Activated naive CD4-positive, alpha-beta T cell treated with anti-CD3 and anti-CD28 coated beads, Interleukin-2, amount 10 ng/mL, durations not matched to agents 7 days and 5 days (primary cell): ENCODE measurements around the gene PPM1M.

Experiments used
- CTCF ChIA-PET: fragments of 350-600 bp; sonication (Branson Sonifier 250); formaldehyde crosslinking; loops from one replicate; lab custom pipeline; 2021; ENCODE audit warnings: antibody characterized with exemption; lab: Charles Lee
- DNase-seq: peaks from one replicate; pipeline ENCODE4 v3.0.0-alpha.2; 2020
- H3K27ac Mint-ChIP-seq: one replicate; pipeline ENCODE4 v1.8.0; 2021; ENCODE audit warnings: mild to moderate bottlenecking, moderate library complexity, mixed read lengths
- H3K27me3 Mint-ChIP-seq: one replicate; pipeline ENCODE4 v1.8.0; 2021; ENCODE audit warnings: mild to moderate bottlenecking, mixed read lengths
- H3K36me3 Mint-ChIP-seq: one replicate; pipeline ENCODE4 v1.8.0; 2021; ENCODE audit warnings: mixed read lengths
- H3K4me1 Mint-ChIP-seq: one replicate; pipeline ENCODE4 v1.8.0; 2021; ENCODE audit warnings: mixed read lengths
- H3K4me3 Mint-ChIP-seq: one replicate; pipeline ENCODE4 v1.8.0; 2021; ENCODE audit warnings: mild to moderate bottlenecking, moderate library complexity, mixed read lengths
- H3K9me3 Mint-ChIP-seq: one replicate; pipeline ENCODE4 v1.8.0; 2021; ENCODE audit warnings: mixed read lengths

Gene PPM1M

GRCh38 chr3:52238761-52239701 lies 6.5 kb upstream of the PPM1M start, which contains the start of gene TWF2:
Gene TWF2, minus strand, starts transcription at chr3:52239158. Its CDS starts 142 bp downstream, at chr3:52239016.
- no peaks in the 10 kb centered on the region for H3K27me3 Mint-ChIP-seq
- CTCF ChIA-PET, result interaction anchor here (0.9 to 10.0 kb wide), 3 partner anchors 18 to 101 kb away, joined by 5 to 106 read pairs (median 9); partner anchors contain the start of gene WDR82
- peaks cover 31% of the 10 kb centered on the region for H3K36me3 Mint-ChIP-seq

GRCh38 chr3:52240059-52240885 lies 5.3 kb upstream of the PPM1M start:
- DNase-seq, result peak; percentile 71
- H3K4me3 Mint-ChIP-seq, result peak overlapping the region; percentile 96
- peaks cover 82% of the 10 kb centered on the region for H3K4me1 Mint-ChIP-seq
- H3K36me3 Mint-ChIP-seq, result peaks cover 25% of the 10 kb centered on the region
- H3K27ac Mint-ChIP-seq, result peak overlapping the region; percentile 96
- H3K9me3 Mint-ChIP-seq, result no peaks in the 10 kb centered on the region
- H3K27me3 Mint-ChIP-seq, result no peaks in the 10 kb centered on the region
- CTCF ChIA-PET, result interaction anchor here (0.7 to 10.0 kb wide), 21 partner anchors 8 to 206 kb away, joined by 3 to 106 read pairs (median 4); partner anchors contain the start of genes GLYCTK and WDR82

More at GRCh38 chr3:52238761-52239701, 6.5 kb upstream of the PPM1M start, which contains the start of gene TWF2:
- no peaks in the 10 kb centered on the region for H3K9me3 Mint-ChIP-seq
- H3K27ac Mint-ChIP-seq, result peak within 1 kb of the TSS; percentile 96
- H3K4me1 Mint-ChIP-seq, result peaks cover 80% of the 10 kb centered on the region
- peak; percentile 88 for DNase-seq
- H3K4me3 Mint-ChIP-seq, result peak within 1 kb of the TSS; percentile 96

DNA sequence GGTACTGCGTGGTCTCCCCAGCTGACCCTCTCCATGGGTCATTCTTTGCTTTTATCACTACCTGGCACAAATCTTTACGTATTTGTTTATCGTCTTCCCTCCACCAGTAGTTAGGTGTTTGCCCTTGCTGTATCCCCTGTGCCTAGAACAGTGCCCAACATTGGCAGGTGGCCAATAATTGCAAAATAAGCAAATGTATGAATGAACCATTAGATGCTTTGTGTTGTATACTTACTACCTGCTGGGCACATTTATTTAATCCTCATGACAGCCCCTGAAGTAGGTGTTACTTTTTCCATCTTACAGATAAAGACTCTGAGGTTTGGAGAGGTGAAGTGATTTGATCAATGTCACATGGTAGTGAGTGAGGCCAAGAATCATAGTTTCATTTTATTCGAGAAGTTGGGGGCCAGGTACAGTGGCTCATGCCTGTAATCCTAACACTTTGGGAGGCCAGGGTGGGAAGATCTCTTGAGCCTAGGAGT lies 4.6 kb upstream of the PPM1M start:
- CTCF ChIA-PET, result interaction anchor here (0.9 to 10.0 kb wide), 17 partner anchors 8 to 206 kb away, joined by 3 to 106 read pairs (median 4); partner anchors contain the start of gene WDR82
- Mint-ChIP-seq H3K27ac (peak overlapping the region; percentile 96), H3K4me1 (peaks cover 76% of the 10 kb centered on the region), H3K9me3 (no peaks in the 10 kb centered on the region), H3K4me3 (peak overlapping the region; percentile 96), H3K27me3 (no peaks in the 10 kb centered on the region), H3K36me3 (peaks cover 19% of the 10 kb centered on the region)
- peak; percentile 22 for DNase-seq

DNA sequence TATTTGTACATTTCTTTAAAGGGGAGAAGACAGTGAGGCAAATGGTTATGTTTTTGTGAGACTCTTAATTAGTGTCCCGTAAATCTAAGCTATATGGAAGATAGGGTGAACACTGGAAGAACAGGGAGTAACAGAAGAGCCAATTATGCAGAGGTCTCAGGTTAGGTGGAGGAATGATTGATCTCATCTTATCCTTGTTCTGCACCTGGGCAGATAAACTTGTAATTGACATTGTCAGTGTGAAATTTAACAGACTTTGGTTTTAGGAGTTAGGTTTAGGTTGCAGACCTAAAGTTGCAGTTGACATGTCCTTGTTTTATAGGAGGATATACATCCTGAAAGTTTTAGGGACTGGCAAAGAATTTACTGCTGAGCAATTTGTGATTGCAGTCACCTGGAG lies 3.5 kb upstream of the PPM1M start:
- DNase-seq, result no peak
- CTCF ChIA-PET, result interaction anchor here (1.0 to 10.0 kb wide), 4 partner anchors 10 to 97 kb away, joined by 5 to 106 read pairs (median 12); partner anchors contain the start of gene WDR82
- Mint-ChIP-seq H3K9me3 (no peaks in the 10 kb centered on the region), H3K27ac (peak overlapping the region; percentile 70), H3K27me3 (no peaks in the 10 kb centered on the region), H3K4me3 (no peak overlapping the region), H3K36me3 (peaks cover 27% of the 10 kb centered on the region), H3K4me1 (peaks cover 76% of the 10 kb centered on the region)

DNA sequence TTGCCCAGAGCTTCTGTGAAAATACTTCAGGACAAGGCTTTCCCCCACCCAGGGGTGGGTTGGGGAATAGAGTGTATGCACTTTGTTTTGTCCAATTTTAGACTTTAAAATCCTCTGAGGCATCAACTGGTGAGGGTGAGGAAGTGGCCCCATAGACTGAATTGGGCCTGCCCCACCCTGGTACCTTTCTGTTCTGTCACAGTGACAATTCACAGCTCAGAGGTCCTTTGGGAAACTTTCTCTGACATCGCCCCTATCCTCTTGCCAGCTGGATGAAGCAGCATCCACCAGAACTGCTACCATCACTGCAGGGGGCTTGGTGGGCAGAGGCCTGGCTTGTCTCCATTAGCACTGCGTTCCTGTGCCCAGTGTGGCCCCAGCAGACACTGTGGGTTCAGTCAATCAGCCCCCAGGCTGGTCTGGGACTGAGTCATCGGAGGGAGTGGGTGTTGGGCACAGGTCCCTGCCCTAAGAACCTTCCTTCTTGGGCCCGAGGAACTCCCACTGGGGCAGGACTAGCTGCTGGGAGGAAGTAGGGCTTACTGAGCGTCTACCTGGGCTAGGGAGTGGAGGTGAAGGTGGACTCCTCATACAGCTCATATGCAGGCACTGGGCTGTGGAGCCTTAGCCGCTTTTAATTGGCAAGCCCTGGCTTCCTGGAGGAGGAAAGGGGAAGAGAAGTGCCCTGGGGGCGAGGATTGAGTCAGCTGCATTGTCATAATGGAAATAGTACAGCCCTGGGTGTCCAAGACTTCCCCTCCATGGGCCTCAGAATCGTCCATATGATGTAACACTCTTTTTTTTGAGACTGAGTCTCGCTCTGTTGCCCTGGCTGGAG lies 1.5 kb upstream of the PPM1M start:
- Mint-ChIP-seq H3K9me3 (no peaks in the 10 kb centered on the region), H3K27me3 (no peaks in the 10 kb centered on the region), H3K36me3 (peaks cover 40% of the 10 kb centered on the region), H3K27ac (peak overlapping the region; percentile 84), H3K4me3 (peak overlapping the region; percentile 84), H3K4me1 (peaks cover 83% of the 10 kb centered on the region)
- peak; percentile 29 for DNase-seq
- CTCF ChIA-PET, result interaction anchor here (0.9 to 10.0 kb wide), 7 partner anchors 8 to 95 kb away, joined by 3 to 106 read pairs (median 5); partner anchors contain the start of genes TLR9 and WDR82

DNA sequence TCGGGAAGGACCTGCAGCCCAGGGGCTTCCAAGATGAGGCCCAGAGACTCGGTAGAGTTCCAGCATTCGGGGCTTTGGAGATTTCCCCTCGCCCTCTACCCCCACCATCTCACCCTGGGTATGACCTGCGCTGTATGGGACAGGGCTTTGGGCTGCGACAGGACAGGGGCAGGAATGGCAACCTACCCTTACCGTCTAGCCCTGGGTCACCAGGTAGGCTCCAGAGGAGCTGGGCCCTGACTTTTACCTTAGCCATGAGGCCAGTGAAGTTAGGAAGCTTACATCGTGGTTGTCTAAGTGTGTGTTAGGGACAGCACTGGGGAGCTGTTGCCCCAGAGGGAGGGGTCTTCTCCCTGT lies 683 bp downstream of the PPM1M start:
- Mint-ChIP-seq H3K4me1 (peaks cover 86% of the 10 kb centered on the region), H3K27me3 (no peaks in the 10 kb centered on the region), H3K27ac (peak overlapping the region; percentile 92), H3K4me3 (peak overlapping the region; percentile 87), H3K9me3 (no peaks in the 10 kb centered on the region), H3K36me3 (peaks cover 47% of the 10 kb centered on the region)
- DNase-seq, result no peak
- CTCF ChIA-PET, result interaction anchor here (1.0 to 2.1 kb wide), 6 partner anchors 11 to 41 kb away, joined by 3 to 5 read pairs (median 4); partner anchors contain the start of gene GLYCTK

GRCh38 chr3:52246728-52247408 lies 1.3 kb downstream of the PPM1M start:
- DNase-seq, result peak; percentile 32
- Mint-ChIP-seq H3K27me3 (no peaks in the 10 kb centered on the region), H3K4me3 (peak overlapping the region; percentile 87), H3K27ac (peak overlapping the region; percentile 92), H3K4me1 (peaks cover 87% of the 10 kb centered on the region), H3K36me3 (peaks cover 51% of the 10 kb centered on the region), H3K9me3 (no peaks in the 10 kb centered on the region)
- CTCF ChIA-PET, result interaction anchor here (1.0 to 2.1 kb wide), 6 partner anchors 11 to 40 kb away, joined by 3 to 5 read pairs (median 4); partner anchors contain the start of gene GLYCTK

GRCh38 chr3:52247409-52248164 lies 2.0 kb downstream of the PPM1M start:
- Mint-ChIP-seq H3K9me3 (no peaks in the 10 kb centered on the region), H3K4me3 (peak overlapping the region; percentile 87), H3K4me1 (peaks cover 89% of the 10 kb centered on the region), H3K27ac (peak overlapping the region; percentile 92), H3K36me3 (peaks cover 57% of the 10 kb centered on the region), H3K27me3 (no peaks in the 10 kb centered on the region)
- peak; percentile 21 for DNase-seq
- CTCF ChIA-PET, result interaction anchor here (2.1 kb wide), 1 partner anchor 29 kb away, joined by 5 read pairs; no protein-coding TSS in a partner anchor

DNA sequence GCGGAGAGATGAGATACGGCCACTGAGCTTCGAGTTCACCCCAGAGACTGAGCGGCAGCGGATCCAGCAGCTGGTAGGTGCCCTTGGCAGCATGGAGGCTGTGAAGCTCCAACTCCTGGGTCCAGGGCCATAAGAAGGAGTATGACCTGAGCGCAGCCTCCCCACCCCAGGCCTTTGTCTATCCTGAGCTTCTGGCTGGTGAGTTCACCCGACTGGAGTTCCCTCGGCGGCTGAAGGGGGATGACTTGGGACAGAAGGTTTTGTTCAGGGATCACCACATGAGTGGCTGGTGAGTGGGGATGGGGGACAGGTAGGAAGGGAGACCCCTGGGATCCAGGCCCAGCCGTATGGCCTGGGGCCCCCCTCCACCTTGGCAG lies 2.6 kb downstream of the PPM1M start:
- H3K4me1 Mint-ChIP-seq, result peaks cover 91% of the 10 kb centered on the region
- peak overlapping the region; percentile 92 for H3K27ac Mint-ChIP-seq
- H3K27me3 Mint-ChIP-seq, result no peaks in the 10 kb centered on the region
- no peak for DNase-seq
- CTCF ChIA-PET, result interaction anchor here (0.9 to 2.2 kb wide), 3 partner anchors 8 to 29 kb away, joined by 3 to 8 read pairs (median 5); no protein-coding TSS in a partner anchor
- H3K36me3 Mint-ChIP-seq, result peaks cover 61% of the 10 kb centered on the region
- H3K4me3 Mint-ChIP-seq, result peak overlapping the region; percentile 87
- no peaks in the 10 kb centered on the region for H3K9me3 Mint-ChIP-seq

DNA sequence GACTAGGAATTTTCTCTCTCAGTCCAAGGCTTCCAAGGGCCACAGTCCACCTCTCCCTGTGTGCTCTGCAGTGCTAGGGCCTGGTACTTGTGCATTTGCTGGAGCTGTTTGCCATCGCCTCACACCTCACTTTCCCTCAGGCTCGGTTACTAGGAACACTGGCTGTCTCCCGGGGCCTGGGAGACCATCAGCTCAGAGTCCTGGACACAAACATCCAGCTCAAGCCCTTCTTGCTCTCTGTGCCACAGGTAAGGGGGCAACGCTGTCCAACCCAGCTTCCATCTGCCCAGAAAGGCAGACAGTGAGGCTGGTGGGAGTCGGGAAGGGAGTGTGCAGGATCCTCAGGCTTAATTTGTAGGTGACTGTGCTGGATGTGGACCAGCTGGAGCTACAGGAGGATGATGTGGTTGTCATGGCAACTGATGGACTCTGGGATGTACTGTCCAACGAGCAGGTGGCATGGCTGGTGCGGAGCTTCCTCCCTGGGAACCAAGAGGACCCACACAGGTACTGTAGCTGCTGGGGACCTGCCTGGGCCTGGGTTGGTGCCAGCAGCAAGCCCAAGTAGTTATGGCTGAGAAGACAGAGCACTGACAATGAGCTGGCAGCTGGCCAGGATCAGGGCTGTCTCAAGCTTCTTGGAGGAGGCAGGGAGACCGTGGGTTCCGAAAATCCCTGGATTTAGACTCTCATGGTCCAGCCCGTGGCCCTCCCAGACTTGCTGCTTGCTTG lies 3.4 kb downstream of the PPM1M start:
- CTCF ChIA-PET, result interaction anchor here (0.9 to 2.2 kb wide), 2 partner anchors 9 to 19 kb away, joined by 3 to 8 read pairs; no protein-coding TSS in a partner anchor
- Mint-ChIP-seq H3K36me3 (peaks cover 67% of the 10 kb centered on the region), H3K27me3 (no peaks in the 10 kb centered on the region), H3K9me3 (no peaks in the 10 kb centered on the region), H3K27ac (peak overlapping the region; percentile 81), H3K4me3 (peak overlapping the region; percentile 14), H3K4me1 (peaks cover 91% of the 10 kb centered on the region)
- peak; percentile 25 for DNase-seq

GRCh38 chr3:52249683-52250082 lies 4.1 kb downstream of the PPM1M start:
- Mint-ChIP-seq H3K27ac (peak overlapping the region; percentile 81), H3K4me1 (peaks cover 91% of the 10 kb centered on the region), H3K4me3 (no peak overlapping the region), H3K9me3 (no peaks in the 10 kb centered on the region), H3K27me3 (no peaks in the 10 kb centered on the region), H3K36me3 (peaks cover 73% of the 10 kb centered on the region)
- DNase-seq, result peak; percentile 20
- CTCF ChIA-PET, result interaction anchor here (2.2 kb wide), 1 partner anchor 9 kb away, joined by 8 read pairs; no protein-coding TSS in a partner anchor
